OCI-M2 (cell line): Measurements from ENCODE around the gene ARMH4.

Experiments
- DNase-seq: peaks from one replicate; lab custom pipeline; 2025; ENCODE audit not compliant: unreplicated experiment; lab: John Stamatoyannopoulos, UW

Gene ARMH4

DNA sequence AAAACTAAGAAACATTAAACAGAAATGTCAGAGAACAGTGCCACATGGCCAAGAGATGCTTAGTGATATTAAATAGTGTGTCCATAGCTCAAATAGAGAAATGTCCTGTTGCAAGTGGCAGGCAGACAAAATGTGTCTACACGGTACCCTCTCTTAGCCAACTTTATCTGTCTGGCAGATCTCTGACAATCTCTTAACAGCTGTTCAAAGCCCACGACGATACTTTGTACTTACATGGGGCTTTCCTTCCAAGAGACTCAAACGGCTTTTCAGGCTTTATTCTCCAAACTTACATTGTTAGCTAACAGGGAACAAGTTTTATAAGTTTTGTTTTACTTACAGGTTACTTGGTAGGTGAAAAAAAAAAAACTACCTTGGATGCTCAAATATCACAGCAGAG, 45.6 kb downstream of the ARMH4 start:
- no peak for DNase-seq

GRCh38 chr14:58104808-58105207, 47.2 kb downstream of the ARMH4 start:
- DNase-seq, result no peak

DNA sequence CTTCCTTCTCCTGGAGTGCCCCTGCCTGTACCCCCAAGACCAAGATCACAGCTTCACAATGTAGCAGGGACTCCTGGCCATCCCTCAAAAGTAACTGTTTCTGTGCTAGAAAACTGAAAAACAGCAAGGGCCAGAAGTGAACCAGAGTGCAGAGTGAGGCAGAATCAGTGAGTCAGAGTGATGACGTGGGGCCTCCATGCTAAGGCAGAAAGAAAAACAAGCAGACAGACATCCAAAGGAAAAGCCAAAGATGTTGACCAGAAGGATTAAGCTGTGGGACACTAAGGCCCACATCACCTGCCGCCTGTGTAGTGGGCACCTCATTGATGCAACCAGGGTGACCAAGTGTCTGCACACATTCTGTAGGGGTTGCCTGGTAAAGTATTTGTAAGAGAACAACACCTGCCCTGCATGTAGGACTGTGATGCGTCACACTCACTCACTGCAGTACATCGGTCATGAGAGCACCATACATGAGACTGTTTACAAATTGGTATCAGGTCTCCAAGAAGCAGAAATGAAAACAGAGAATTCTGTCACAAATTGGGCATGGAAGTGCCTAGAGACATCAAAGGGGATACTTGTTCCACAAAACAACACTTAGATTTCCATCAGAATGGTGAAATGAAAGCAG, 51.2 kb downstream of the ARMH4 start:
- DNase-seq, result no peak

- DNase-seq, result no peak
Measured at GRCh38 chr14:58099682-58100081, 52.3 kb downstream of the ARMH4 start.

DNA sequence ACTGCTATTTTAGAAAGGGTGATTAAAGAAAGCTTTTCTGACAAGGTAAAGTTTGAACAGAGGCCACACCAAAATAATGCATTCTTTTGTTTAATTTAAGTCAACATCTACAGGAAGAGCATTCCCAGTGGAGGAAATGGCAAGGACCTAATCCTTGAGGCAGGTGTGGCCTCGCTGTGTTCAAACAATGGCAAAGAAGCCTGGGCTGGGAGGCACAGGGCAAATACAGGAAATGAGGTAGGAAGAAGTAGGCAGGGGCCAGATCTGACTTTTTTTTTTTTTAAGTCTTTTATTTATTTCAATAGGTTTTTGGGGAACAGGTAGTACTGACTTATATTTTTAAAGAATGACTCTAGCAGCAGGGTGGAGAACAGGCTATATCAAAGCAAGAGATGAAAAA, 53.5 kb downstream of the ARMH4 start:
- DNase-seq, result no peak

DNA sequence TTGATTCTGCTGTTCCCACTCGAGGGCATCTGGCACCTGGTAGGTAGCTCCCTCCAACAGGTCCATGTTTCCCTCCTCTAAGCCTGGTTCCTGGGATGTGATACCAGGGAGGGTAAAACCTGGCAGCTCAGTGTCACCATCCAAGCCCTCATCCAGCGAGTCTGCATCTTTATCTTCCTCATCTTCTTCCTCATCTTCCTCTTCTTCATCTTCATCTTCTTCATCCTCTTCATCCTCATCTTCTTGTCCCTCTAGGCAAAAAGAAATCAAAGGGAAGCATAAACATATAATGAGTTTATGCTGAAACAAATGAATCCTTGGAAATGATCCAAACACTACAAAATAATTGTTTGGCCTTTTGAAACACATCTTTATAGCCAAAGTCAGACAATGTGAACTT, 55.3 kb downstream of the ARMH4 start:
- DNase-seq, result no peak

GRCh38 chr14:58091883-58092630, 60.0 kb downstream of the ARMH4 start:
- DNase-seq, result no peak

DNA sequence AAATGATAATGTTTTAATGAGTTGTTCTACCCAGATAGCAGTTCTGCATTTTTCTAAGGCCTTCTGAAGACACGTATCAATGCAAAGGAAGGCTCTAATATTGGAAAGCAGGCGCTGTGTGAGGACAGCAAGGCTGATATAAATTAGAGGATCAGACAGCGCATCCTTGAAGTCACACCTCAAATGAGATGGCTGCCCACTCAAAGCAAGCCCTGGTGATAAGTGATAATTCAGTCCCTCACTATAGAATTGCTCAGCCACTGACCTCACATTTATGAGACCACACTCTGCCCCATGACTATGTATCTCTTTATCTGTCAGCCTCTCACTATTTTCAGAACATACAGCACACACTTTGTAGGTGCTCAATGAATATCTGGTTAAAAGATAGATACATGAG, 62.4 kb downstream of the ARMH4 start:
- DNase-seq, result no peak

GRCh38 chr14:58088961-58089360, 63.1 kb downstream of the ARMH4 start:
- no peak for DNase-seq

DNA sequence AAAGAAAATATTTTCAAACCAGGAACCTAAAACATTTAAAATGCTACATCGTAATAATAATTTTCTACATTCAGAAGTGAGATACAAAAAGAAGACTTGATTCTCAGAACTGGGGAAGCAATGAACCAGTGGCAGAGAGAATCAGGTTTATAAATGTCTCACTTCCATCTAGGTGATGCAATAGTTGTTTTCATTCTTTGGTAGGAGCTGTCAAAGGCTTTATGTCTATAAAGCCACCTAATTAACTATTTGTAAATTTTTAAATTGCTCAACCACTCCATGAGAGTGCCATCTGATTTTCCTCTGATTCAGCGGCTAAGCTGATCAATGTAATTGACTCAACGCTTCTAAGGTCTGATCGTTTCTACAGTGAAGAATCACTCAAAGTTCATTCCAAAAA, 66.1 kb downstream of the ARMH4 start:
- DNase-seq, result no peak

- DNase-seq, result no peak
Measured at GRCh38 chr14:58082491-58083098, 69.4 kb downstream of the ARMH4 start.

GRCh38 chr14:58082011-58082410, 70.0 kb downstream of the ARMH4 start:
- DNase-seq, result no peak

- no peak for DNase-seq
Measured at GRCh38 chr14:58078471-58078870, 73.5 kb downstream of the ARMH4 start.

DNA sequence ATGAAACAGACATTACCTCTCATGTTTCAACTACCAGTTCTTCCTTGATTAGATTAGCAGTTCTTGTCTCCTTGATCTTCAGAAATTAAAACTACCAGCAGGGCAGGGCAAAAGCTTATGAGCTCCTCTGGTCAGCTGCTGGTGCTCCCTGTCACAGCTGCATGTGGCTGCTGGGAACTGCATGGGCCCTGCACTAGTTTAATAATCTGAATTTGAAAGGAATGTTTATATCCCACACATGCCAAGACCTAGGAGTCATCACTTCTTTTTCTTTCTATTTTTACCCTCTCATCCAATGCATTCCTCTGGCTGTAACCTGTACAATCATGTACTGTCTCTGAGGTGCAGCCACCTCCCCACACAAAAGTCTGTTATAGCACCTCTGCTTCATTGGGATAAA, 73.9 kb downstream of the ARMH4 start:
- no peak for DNase-seq

GRCh38 chr14:58077621-58078020, 74.4 kb downstream of the ARMH4 start:
- no peak for DNase-seq

DNA sequence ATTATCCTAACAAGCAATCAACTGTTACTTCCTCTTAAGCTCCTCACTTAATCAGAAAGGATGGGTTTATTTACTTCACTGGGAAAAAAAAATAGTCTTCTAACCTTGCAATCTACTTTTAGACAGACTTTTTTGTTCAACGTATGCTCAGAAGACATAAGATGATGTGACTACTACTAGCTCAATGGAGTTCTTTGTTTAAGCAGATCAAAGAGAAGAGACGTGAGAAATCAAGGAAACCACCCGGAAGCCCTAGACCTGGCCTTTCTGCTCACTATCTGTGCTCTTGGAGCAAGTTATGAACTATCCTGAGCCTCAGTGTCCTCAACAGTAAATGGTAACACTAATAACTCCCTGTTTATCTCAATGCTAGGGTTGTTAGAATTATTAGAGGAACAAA, 78.5 kb downstream of the ARMH4 start:
- no peak for DNase-seq

- no peak for DNase-seq
Measured at GRCh38 chr14:58072288-58073071, 79.5 kb downstream of the ARMH4 start.

- no peak for DNase-seq
Measured at GRCh38 chr14:58071341-58071740, 80.7 kb downstream of the ARMH4 start.

GRCh38 chr14:58068306-58068705, 83.7 kb downstream of the ARMH4 start:
- no peak for DNase-seq

DNA sequence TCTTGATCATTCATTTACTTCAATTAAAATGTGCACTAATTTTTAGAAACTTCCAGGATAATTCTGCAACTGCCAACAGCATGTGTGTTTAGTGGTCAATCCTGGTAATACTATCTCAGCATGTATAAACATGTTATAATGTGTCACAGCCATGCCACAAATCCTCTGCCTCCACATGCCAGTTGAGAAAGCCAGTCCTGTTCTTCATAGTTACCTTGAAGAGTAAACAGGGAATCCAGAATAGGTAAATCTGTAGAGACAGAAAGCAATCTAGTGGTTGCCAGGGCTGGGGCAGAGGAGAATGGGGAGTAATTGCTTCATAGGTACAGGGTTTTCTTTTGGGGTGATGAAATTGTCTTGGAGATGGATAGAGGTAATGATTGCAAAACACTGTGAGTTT, 85.9 kb downstream of the ARMH4 start:
- DNase-seq, result no peak

- DNase-seq, result no peak
Measured at GRCh38 chr14:58061581-58061980, 90.4 kb downstream of the ARMH4 start.

DNA sequence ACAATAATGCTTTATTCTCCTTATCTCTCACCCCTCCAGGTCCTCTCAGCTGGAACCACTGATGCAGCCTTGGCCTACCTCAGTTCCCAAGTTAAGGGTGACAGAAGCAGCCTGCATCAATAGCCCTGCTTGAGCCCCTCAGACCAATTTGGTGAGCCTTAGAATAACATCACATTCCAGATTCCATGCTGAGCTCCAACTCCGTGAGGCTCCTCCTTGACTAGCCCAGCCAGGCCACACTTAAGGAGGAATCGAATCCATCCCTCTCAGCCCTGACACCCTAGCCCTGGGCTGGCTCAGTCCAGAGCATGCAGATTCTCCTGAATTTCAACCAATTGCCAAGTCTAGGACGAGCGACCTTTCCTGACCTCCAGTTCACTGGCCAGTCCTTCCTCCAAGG, 91.1 kb downstream of the ARMH4 start:
- DNase-seq, result no peak
